Ovary (tissue), 9 donors: ENCODE measurements around the gene CFH. TPM values are rescaled to one million over a fixed set of nuclear protein-coding genes. Genes with fewer than 3 reads are reported as not detected.

Experiments
- DNase-seq, 5 donors: peaks; one replicate each; pipeline ENCODE4 v3.0.0-alpha.2; 2019 to 2020
- H3K27ac ChIP-seq, 2 donors: fragments of 200-600 bp; one replicate each; pipeline versions ENCODE4 v1.5.1 to v1.8.0; 2019 to 2022
- H3K27me3 ChIP-seq: fragments of 200-600 bp; one replicate; pipeline ENCODE4 v1.8.0; 2022
- H3K36me3 ChIP-seq: fragments of 200-600 bp; sonication (generic); one replicate; pipeline ENCODE4 v1.5.1; 2019
- H3K4me1 ChIP-seq: one replicate; pipeline ENCODE4 v1.8.1; 2013; ENCODE audit warnings: mild to moderate bottlenecking, moderate library complexity; ENCODE audit not compliant: insufficient read depth
- H3K4me3 ChIP-seq: fragments of 200-600 bp; sonication (generic); one replicate; pipeline ENCODE4 v1.5.1; 2017
- H3K9me3 ChIP-seq, 2 donors: fragments of 200-600 bp in 1 of 2; sonication (generic) in 1 of 2; one replicate each; pipeline versions ENCODE4 v1.5.1 to v1.8.1; 2013 to 2019; ENCODE audit warnings: mild to moderate bottlenecking in 1 of 2, moderate library complexity in 1 of 2
- EP300 ChIP-seq: sonication (generic); formaldehyde crosslinking; IDR thresholded peaks from one replicate; pipeline ENCODE4 v1.6.1; 2017; ENCODE audit warnings: antibody characterized with exemption
- POLR2A ChIP-seq: fragments of 450-650 bp; IDR thresholded peaks from one replicate; pipeline ENCODE4 v1.6.1; 2017; ENCODE audit warnings: antibody characterized with exemption, mild to moderate bottlenecking, moderate library complexity
- WGBS, 3 donors: extraction: QIAGEN DNeasy Blood & Tissue Kit in 1 of 3; methylation state at CpG; one replicate each; pipeline versions ENCODE4 v1.1.5 to v1.1.7; 2013 to 2017; 5-methylcytosine and 5-hydroxymethylcytosine counted together
- intact Hi-C, 4 donors: fragments of 100-400 bp; cut with DNase I; formaldehyde crosslinking; loops; one replicate each; pipeline versions ENCODE4 v1.11.0 to v1.15.1; 2022 to 2023
- polyA plus RNA-seq, 2 donors: library from polyadenylated mRNA; stranded (reverse); fragments of 200-250 nt in 1 of 2; fragments of 350-450 nt in 1 of 2; fragmentation: Illumina TruSeq in 1 of 2; extraction: RNeasy Lipid Tissue Mini Kit (QIAGEN cat#74804) in 1 of 2; gene quantifications; one replicate each; pipeline ENCODE4 v1.2.3, GENCODE V29; 2013 to 2014
- total RNA-seq, 7 donors: library from RNA; depleted of rRNA in 2 of 7; stranded (reverse); fragments of >200 nt in 2 of 7; fragmentation: NEBNext Ultra II Directional in 3 of 7; extraction: Animal tissue kit (Norgen Biotek cat#: 25700) in 3 of 7; gene quantifications; one replicate each; pipeline versions ENCODE4 v1.1.0 to v1.2.4, GENCODE V29; 2016 to 2023
- TF ChIP-seq, protein P1 (sequence below), 3 donors: fragments of 450-650 bp in 2 of 3; fragments of 200-600 bp in 1 of 3; IDR thresholded peaks; one replicate each; pipeline versions ENCODE4 v1.5.1 to v1.8.0; 2016 to 2022; ENCODE audit warnings: antibody characterized with exemption in 3 of 3, mild to moderate bottlenecking in 1 of 3
- donor health status: DM: no; HTN: no; CAD: no; lungs with moderate emphysema.
- donor health status: DM: no; HTN: no; CAD: no.
- donor health status: Bipolar disorder and iron deficiency.
- donor health status: DM: yes; HTN: yes; CAD: no.
- donor health status: DM: no; HTN: no; CAD: no.
- donor health status: DM: yes; HTN: yes; CAD: no.

The CFH gene
- total and polyA plus RNA-seq, 9 donors: 95.4 to 438 (median 271) TPM

DNA sequence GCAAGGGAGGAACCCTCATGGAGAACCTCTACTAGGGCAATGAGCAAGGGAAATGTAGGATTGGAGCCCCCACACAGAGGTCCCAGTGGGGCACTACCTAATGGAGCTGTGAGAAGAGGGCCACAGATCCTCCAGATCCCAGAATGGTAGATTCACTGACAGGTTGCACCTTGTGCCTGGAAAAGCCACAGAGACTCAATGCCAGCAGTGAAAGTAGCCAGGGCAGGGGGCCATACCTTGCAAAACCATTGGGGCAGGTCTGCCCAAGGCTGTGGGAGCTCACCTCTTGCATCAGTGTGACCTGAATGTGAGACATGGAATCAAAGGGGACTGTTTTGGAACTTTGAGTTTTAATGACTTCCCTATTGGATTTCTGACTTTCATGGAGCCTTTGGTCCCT lies 17.9 kb downstream of the CFH start:
- no peak for DNase-seq
- Histone ChIP-seq H3K4me3 (no peak overlapping the region), H3K4me1 (no peaks in the 10 kb centered on the region), H3K27ac (no peak overlapping the region), H3K27me3 (no peaks in the 10 kb centered on the region), H3K9me3 (no peaks in the 10 kb centered on the region), H3K36me3 (no peaks in the 10 kb centered on the region)
- intact Hi-C loops: loop anchor here in 1 of 4 donors (10.0 kb wide), 1 partner anchor 345 kb away; no protein-coding TSS in a partner anchor
- no peak for TF ChIP-seq POLR2A
- TF ChIP-seq, protein P1, sequence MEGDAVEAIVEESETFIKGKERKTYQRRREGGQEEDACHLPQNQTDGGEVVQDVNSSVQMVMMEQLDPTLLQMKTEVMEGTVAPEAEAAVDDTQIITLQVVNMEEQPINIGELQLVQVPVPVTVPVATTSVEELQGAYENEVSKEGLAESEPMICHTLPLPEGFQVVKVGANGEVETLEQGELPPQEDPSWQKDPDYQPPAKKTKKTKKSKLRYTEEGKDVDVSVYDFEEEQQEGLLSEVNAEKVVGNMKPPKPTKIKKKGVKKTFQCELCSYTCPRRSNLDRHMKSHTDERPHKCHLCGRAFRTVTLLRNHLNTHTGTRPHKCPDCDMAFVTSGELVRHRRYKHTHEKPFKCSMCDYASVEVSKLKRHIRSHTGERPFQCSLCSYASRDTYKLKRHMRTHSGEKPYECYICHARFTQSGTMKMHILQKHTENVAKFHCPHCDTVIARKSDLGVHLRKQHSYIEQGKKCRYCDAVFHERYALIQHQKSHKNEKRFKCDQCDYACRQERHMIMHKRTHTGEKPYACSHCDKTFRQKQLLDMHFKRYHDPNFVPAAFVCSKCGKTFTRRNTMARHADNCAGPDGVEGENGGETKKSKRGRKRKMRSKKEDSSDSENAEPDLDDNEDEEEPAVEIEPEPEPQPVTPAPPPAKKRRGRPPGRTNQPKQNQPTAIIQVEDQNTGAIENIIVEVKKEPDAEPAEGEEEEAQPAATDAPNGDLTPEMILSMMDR (IDR thresholded peaks at IDR 0.05): no peak
- TF ChIP-seq EP300: no peak

DNA sequence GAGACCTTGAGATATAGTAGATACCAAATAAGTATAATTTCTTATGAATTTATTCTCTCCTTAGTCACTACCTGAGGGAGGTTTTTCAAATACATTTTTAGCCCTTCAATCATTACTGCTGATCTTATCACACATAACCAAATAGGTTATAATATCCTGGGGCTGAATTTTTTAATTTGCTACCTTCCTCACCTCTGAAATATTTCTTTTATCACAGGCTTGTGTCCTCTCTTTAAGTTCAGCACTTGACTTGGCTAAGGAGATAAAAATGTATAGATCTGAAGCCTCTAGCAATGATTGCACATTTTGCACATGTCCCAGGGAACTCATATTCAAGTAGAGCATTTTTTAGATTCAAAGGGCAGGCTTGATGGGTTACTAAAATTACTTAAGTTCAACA lies 23.1 kb downstream of the CFH start:
- Histone ChIP-seq H3K9me3 (no peaks in the 10 kb centered on the region), H3K4me1 (no peaks in the 10 kb centered on the region), H3K4me3 (no peak overlapping the region), H3K36me3 (no peaks in the 10 kb centered on the region), H3K27me3 (no peaks in the 10 kb centered on the region), H3K27ac (no peak overlapping the region)
- intact Hi-C loops: no loop called here
- DNase-seq: no peak
- no peak for TF ChIP-seq EP300
- TF ChIP-seq, protein P1 (IDR thresholded peaks at IDR 0.05): no peak

DNA sequence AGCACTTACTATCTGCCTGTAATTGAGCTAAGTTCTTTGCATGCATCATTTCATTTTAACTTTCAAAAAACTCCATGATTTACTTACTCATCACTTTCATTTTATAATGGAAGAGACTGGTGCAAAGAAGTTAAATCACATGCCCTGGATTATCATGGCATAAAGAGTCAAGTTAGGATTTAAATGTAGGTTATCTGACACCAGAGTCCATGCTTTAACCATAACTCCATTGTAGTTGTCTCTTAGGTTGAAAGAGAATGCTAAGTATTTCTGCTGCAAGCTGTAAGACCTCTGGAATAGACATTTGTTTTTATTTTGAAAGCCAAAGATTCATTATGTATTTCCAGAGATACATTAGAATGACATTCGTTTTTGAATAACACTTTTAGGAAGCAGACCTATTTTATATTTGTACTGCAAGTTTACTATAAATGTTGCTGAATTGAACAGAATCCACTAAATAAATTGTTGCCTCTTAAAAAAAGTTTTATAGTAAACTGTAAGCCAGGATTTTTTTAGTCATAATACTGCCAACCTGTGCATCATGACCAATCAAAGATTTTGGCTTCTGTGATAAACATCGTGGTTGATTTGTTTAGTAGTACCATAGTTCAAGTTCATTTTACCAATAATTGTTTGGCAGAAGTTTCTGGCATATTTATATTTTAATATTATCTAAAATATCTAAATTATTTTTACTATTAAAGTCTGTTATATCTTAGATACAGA lies 26.1 kb downstream of the CFH start:
- Histone ChIP-seq H3K36me3 (no peaks in the 10 kb centered on the region), H3K27ac (no peak overlapping the region), H3K4me1 (no peaks in the 10 kb centered on the region), H3K27me3 (no peaks in the 10 kb centered on the region), H3K4me3 (no peak overlapping the region), H3K9me3 (no peaks in the 10 kb centered on the region)
- intact Hi-C loops: no loop called here
- DNase-seq: no peak
- WGBS, 3 donors: 20 to 33% (median 22%) methylated on average over 2 of the region's 2 CpGs
- TF ChIP-seq POLR2A: no peak

DNA sequence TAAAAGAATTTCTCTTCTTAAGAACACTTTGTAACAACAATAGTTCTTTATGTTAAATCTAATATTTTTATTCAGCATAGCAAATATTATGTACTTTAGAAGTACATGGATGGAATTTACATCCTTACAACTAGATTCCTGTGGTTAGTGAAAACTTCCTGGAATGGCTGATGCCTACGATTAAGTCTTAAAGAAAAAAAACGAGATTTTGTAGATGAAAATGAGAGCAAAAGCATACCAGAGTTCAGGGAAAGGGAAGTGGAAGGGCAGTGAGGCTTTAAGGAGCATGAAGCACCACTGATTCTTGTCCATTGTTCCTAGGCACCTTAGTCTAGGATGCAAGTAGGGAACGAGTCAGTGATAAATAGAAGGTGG lies 26.7 kb downstream of the CFH start:
- Histone ChIP-seq H3K4me1 (no peaks in the 10 kb centered on the region), H3K4me3 (no peak overlapping the region), H3K36me3 (no peaks in the 10 kb centered on the region), H3K27me3 (no peaks in the 10 kb centered on the region), H3K9me3 (no peaks in the 10 kb centered on the region), H3K27ac (no peak overlapping the region)
- no peak for TF ChIP-seq EP300
- no peak for DNase-seq
- intact Hi-C loops: no loop called here
- WGBS, 3 donors: 40 to 51% (median 44%) methylated on average over 3 of the region's 3 CpGs

DNA sequence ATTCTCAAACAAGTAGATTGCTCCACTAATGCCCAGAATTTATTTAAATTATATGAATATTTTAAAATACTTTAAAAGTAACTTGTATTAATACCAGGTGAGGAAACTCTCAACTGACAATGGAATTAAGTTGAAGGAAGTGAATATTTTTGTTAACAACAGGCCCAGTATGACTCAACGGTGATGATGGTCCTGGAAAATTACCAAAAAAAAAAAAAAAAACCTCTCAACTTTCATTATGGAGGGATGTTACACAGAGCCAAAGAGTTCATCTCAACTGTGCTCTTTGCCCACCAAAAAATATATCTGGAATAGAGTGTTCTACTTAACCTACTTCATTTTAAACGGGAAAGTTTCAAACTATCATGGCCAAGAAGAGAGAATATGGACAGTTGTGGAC lies 28.3 kb downstream of the CFH start:
- DNase-seq: no peak
- intact Hi-C loops: no loop called here
- no peaks in the 10 kb centered on the region for H3K4me1 ChIP-seq
- H3K27ac ChIP-seq: no peak overlapping the region
- TF ChIP-seq EP300: no peak
- TF ChIP-seq POLR2A: no peak
- TF ChIP-seq, protein P1 (IDR thresholded peaks at IDR 0.05): no peak
- WGBS, 3 donors: 74 to 89% (median 75%) methylated on average over 2 of the region's 2 CpGs
- no peaks in the 10 kb centered on the region for H3K9me3 ChIP-seq
- no peak overlapping the region for H3K4me3 ChIP-seq
- H3K27me3 ChIP-seq: no peaks in the 10 kb centered on the region
- no peaks in the 10 kb centered on the region for H3K36me3 ChIP-seq
